Measurements from ENCODE around the gene ESR2. TPM values are rescaled to one million over a fixed set of nuclear protein-coding genes. Genes with fewer than 3 reads are reported as not detected.
A peak's percentile ranks its signal among the peaks of the same experiment; 100 is the strongest.
"Not testable (repeated sequence)": the region's sequence is repeated elsewhere in the genome, so short reads cannot be mapped to it uniquely, and the experiment has no call there.

Gene ESR2
- total RNA-seq, 4 donors from 2014 or later: 0.51 TPM; not detected in 3

DNA sequence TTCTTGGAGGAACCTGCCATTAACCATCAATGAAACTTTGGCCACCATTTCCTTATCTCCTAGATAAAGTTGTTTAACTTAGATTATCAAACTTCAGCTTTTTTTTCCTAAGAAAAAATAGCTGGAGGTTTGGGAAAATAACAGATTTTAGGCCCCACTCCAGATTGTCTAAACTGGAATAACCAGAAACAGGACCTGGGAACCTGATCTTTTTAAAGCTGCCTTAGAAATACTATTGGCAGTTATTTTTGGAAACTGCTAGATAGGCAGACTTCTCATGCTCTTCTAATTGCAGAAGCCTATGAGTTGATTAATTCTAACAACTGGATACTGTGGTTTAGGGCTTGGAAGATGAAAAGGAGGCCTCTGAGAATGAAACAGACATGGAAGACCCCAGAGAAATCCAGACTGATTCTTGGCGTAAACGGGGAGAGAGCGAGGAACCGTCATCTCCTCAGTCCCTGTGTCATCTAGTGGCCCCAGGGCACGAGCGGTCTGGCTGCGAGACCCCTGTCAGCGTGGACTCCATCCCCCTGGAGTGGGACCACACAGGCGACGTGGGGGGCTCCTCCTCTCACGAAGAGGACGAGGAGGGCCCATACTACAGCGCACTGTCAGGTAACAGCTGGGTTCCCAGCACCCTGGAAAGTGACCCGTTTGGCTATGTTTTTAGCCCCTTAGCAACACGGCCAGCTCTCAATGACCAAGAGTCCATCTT, 80.2 kb downstream of the ESR2 start:
- ATAC-seq: peak in 1 of 2 donors; percentile 24
- peaks cover 0 to 32% of the 10 kb centered on the region in 2 donors for H3K36me3 ChIP-seq
- H3K4me1 ChIP-seq: peaks cover 71% of the 10 kb centered on the region in 2 donors
- peak; percentile 17 to 83 for TF ChIP-seq POLR2A (IDR thresholded peaks at IDR 0.05)
- TF ChIP-seq, protein P1, sequence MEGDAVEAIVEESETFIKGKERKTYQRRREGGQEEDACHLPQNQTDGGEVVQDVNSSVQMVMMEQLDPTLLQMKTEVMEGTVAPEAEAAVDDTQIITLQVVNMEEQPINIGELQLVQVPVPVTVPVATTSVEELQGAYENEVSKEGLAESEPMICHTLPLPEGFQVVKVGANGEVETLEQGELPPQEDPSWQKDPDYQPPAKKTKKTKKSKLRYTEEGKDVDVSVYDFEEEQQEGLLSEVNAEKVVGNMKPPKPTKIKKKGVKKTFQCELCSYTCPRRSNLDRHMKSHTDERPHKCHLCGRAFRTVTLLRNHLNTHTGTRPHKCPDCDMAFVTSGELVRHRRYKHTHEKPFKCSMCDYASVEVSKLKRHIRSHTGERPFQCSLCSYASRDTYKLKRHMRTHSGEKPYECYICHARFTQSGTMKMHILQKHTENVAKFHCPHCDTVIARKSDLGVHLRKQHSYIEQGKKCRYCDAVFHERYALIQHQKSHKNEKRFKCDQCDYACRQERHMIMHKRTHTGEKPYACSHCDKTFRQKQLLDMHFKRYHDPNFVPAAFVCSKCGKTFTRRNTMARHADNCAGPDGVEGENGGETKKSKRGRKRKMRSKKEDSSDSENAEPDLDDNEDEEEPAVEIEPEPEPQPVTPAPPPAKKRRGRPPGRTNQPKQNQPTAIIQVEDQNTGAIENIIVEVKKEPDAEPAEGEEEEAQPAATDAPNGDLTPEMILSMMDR (IDR thresholded peaks at IDR 0.05 in 4 of 5, conservative IDR thresholded peaks at IDR 0.05 in 1 of 5): no peak
- in situ Hi-C loops (cut with MboI; ENCODE audit: low sequenced_read_pairs in 4 of 4) (no loop called here), intact Hi-C loops (cut with DNase I; ENCODE audit: low total_unique reads) (no loop called here)
- DNase-seq: peak in 1 of 2 donors; percentile 28
- peak overlapping the region; percentile 50 to 67 (median 58) for H3K4me3 ChIP-seq
- H3K27me3 ChIP-seq: no peaks in the 10 kb centered on the region
- peak overlapping the region; percentile 89 to 99 (median 96) for H3K27ac ChIP-seq
- no peaks in the 10 kb centered on the region for H3K9me3 ChIP-seq

DNA sequence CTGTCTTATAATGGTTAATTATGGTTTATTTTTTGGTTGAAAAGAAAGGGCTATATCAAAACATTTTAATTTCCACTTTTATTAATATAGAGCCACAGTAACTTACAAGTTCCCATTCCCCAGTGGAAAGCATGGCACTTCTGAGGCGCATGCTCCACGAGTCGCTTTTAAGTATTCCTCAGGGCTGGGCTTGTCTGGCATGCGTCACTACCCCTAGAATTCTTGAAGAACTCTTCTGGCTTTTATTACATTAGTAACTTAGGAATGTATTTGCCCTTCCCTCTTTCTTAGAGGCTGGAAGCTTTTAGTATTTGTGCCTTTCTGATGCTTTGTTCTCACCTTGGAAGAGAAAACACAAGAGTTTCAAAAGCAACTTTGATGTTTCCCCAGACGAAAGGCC, 81.1 kb downstream of the ESR2 start:
- Histone ChIP-seq H3K9me3 (no peaks in the 10 kb centered on the region), H3K36me3 (peaks cover 0 to 25% of the 10 kb centered on the region in 2 donors), H3K27me3 (no peaks in the 10 kb centered on the region), H3K4me1 (peaks cover 65% of the 10 kb centered on the region in 2 donors), H3K27ac (peak overlapping the region; percentile 89 to 99 (median 96)), H3K4me3 (peak overlapping the region in 2 of 4 donors; percentile 58 to 59)
- no peak for ATAC-seq
- intact Hi-C loops (cut with DNase I; ENCODE audit: low total_unique reads): no loop called here
- no peak for DNase-seq
- in situ Hi-C loops (cut with MboI; ENCODE audit: low sequenced_read_pairs in 4 of 4): no loop called here
- no peak for TF ChIP-seq POLR2A (IDR thresholded peaks at IDR 0.05)
- TF ChIP-seq, protein P1 (IDR thresholded peaks at IDR 0.05 in 4 of 5, conservative IDR thresholded peaks at IDR 0.05 in 1 of 5): no peak

GRCh38 chr14:64212666-64213065, 81.5 kb downstream of the ESR2 start:
- intact Hi-C loops (cut with DNase I; ENCODE audit: low total_unique reads): no loop called here
- Histone ChIP-seq H3K27me3 (no peaks in the 10 kb centered on the region), H3K9me3 (no peaks in the 10 kb centered on the region), H3K4me3 (no peak overlapping the region), H3K27ac (peak overlapping the region; percentile 89 to 99 (median 96)), H3K36me3 (peaks cover 0 to 25% of the 10 kb centered on the region in 2 donors), H3K4me1 (peaks cover 61% of the 10 kb centered on the region in 2 donors)
- in situ Hi-C loops (cut with MboI; ENCODE audit: low sequenced_read_pairs in 4 of 4): no loop called here
- no peak for DNase-seq
- TF ChIP-seq, protein P1 (IDR thresholded peaks at IDR 0.05 in 4 of 5, conservative IDR thresholded peaks at IDR 0.05 in 1 of 5): no peak
- TF ChIP-seq POLR2A (IDR thresholded peaks at IDR 0.05): no peak
- no peak for ATAC-seq

DNA sequence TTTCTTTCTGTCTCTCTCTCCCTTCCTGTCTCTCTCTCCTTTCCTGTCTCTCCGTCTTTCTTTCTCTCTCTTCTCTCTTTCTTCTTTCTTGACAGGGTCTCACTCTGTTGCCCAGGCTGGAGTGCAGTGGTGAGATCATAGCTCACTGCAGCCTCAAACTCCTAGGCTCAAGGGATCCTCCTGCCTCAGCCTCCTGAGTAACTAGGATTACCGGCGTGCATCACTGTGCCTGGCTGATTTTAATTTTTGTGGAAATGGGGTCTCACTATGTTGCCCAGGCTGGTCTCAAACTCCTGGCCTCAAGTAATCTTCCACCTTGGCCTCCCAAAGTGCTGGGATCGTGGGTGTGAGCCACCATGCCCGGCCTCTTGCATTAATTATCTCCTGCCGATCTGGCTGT, 83.3 kb downstream of the ESR2 start:
- H3K36me3 ChIP-seq: peaks cover 0 to 25% of the 10 kb centered on the region in 2 donors
- H3K9me3 ChIP-seq; H3K4me3 ChIP-seq; intact Hi-C loops (cut with DNase I; ENCODE audit: low total_unique reads); DNase-seq; H3K27me3 ChIP-seq; in situ Hi-C loops (cut with MboI; ENCODE audit: low sequenced_read_pairs in 4 of 4); ATAC-seq: not testable (repeated sequence)
- H3K4me1 ChIP-seq: peaks cover 47% of the 10 kb centered on the region in 2 donors
- H3K27ac ChIP-seq: peak overlapping the region in 3 of 4 donors; percentile 72 to 99 (median 89)

DNA sequence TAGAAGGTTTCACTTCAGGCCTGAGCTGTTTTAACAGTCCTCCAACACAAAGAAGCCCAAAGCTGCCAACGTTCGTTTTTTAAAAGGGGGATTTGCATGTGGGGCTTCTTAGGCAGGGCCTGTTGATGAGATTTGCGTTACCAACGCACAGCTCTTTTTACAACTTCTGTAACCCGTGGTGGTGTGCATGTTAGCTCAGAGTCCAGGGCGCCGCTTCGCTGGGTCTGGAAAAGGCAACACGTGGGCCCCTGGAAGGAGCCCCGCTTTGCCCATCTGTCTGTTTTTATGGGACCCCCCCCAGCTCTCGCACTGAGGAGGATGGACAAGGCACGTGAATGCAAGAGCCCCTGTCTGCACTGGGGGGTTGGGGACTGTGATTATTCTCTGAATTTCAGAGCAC, 84.0 kb downstream of the ESR2 start:
- in situ Hi-C loops (cut with MboI; ENCODE audit: low sequenced_read_pairs in 4 of 4): no loop called here
- ATAC-seq (no peak), DNase-seq (no peak)
- Histone ChIP-seq H3K4me1 (peaks cover 40 to 42% of the 10 kb centered on the region in 2 donors), H3K9me3 (no peaks in the 10 kb centered on the region), H3K4me3 (no peak overlapping the region), H3K27ac (peak overlapping the region; percentile 72 to 99 (median 82)), H3K27me3 (no peaks in the 10 kb centered on the region), H3K36me3 (peaks cover 0 to 25% of the 10 kb centered on the region in 2 donors)
- intact Hi-C loops (cut with DNase I; ENCODE audit: low total_unique reads): no loop called here
- no peak for TF ChIP-seq POLR2A (IDR thresholded peaks at IDR 0.05)
- TF ChIP-seq, protein P1 (IDR thresholded peaks at IDR 0.05 in 4 of 5, conservative IDR thresholded peaks at IDR 0.05 in 1 of 5): no peak
